ENCODE data around the gene AMBN.

- no peak for TF ChIP-seq POLR2AphosphoS5 (IDR thresholded peaks at IDR 0.05; ENCODE audit: low read depth, low read length)
- no peak for TF ChIP-seq POLR2A (IDR thresholded peaks at IDR 0.05; ENCODE audit: low read depth, low read length)
- TF ChIP-seq TAF1 (IDR thresholded peaks at IDR 0.05; ENCODE audit: borderline replicate concordance, low read depth, low read length) = no peak
Measured at GRCh38 chr4:70608324-70608723, 16.3 kb downstream of the AMBN start.

Data from GM12892 (cell line).